GM19035 (cell line): ENCODE results near the gene COQ8A.

Experiments used
- ATAC-seq: cut with Tn5 transposase; IDR thresholded peaks from one replicate; pipeline ENCODE4 v1.9.1; 2021; ENCODE audit not compliant: unreplicated experiment

COQ8A gene

GRCh38 chr1:226971765-226972164, 31.7 kb downstream of the COQ8A start:
- no peak for ATAC-seq

- no peak for ATAC-seq
Observed at GRCh38 chr1:226972931-226973330, 32.8 kb downstream of the COQ8A start.

DNA sequence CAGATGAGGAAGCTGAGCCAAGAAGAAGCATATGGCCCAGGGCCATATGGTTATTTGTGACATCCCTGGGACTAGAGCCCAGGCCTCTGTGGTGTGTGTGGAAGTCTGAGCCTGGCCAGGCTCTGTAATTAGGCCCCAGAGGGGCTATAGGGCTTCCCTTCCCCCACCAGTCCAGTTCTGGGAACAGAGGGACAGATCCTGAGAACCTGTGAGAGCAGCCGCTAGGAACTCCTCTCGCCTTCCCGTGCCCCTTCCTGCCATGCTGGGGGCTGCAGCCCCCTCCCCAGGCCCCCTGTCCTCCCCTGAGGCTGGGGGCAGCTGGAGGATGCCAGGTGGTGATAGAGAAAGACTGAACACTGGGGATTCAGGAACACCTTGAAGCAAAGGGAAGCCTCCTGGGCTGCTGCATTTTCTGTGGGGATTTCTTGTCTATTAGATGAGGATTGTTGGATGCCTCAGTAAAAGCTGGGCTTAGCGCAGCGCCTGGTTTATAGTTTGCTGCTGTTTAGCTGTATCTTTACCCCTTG, 33.3 kb downstream of the COQ8A start:
- ATAC-seq = no peak

GRCh38 chr1:226973898-226974543, 33.9 kb downstream of the COQ8A start:
- no peak for ATAC-seq

GRCh38 chr1:226974544-226975258, 34.6 kb downstream of the COQ8A start:
- ATAC-seq = no peak

DNA sequence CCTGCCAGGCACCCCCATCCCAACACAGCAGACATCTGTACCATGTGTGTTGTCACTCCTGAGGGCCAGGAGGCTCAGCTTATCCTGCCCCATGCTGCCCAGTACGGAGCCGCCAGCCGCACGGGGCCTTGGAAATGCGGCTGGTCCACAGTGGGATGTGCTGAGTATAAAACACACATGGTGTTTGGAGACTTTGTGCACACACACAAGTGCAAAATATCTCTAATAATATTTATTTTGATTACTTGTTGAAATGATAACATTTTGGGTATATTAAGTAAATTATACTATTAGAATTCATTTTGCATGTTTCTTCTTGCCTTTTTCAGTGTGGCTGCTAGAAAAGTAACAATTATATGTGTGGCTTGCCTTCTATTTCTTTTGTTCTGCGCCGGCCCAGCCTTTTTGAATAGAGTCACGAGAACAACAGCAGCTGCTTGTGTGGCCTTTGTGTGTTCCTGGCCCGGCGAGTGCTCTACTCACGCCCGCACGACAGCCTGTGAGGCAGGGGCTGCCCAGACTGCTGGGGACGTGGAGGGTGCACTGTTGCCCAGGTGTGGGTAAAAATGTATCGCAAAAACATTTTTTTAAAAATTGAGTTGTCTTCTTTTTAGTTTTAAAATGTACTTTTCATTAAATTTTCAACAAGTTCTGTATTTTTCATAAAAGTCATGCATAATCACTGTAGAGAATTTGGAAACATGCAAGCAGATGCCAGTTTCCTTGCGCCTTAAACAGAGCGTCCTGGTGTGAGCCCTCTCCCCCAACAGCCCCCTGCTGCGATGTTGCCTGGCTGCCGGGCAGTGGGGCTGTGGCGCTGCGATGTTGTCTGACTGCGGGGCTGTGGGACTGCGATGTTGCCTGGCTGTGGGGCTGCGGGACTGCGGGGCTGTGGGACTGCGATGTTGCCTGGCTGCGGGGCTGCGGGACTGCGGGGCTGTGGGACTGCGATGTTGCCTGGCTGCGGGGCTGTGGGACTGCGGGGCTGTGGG, 35.5 kb downstream of the COQ8A start:
- no peak for ATAC-seq

GRCh38 chr1:226976276-226976977, 36.3 kb downstream of the COQ8A start:
- ATAC-seq = no peak

DNA sequence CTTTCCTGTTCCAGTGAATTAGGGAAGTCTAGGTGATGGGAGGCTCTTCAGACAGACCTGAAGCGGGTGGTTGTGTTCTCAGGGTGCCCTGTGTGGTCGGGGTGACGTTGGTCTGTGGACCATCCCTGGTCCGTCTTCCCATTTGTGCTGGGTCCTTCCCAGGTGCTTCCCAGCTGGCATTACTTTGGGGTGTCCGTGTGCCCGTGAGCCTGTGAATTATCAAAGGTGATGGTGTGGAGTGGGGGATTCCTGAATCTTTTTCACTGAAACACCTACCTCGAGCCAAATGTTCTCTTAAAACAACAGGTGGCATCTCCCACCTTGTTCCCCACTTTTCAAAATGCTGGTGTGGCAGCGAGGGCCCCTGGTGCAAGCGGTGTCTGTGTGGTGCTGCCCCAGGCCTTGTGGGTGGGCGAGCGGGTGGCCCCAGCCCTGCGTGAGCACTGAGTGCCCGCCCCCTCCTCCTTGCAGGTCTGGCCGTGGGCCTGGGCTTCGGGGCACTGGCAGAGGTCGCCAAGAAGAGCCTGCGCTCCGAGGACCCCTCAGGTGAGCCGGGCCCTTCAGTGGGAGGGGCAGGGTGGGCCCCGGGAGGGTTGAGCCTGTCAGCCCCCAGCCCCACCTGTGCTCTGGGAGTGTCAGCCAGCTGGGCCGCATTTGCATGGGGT, 37.0 kb downstream of the COQ8A start:
- no peak for ATAC-seq

DNA sequence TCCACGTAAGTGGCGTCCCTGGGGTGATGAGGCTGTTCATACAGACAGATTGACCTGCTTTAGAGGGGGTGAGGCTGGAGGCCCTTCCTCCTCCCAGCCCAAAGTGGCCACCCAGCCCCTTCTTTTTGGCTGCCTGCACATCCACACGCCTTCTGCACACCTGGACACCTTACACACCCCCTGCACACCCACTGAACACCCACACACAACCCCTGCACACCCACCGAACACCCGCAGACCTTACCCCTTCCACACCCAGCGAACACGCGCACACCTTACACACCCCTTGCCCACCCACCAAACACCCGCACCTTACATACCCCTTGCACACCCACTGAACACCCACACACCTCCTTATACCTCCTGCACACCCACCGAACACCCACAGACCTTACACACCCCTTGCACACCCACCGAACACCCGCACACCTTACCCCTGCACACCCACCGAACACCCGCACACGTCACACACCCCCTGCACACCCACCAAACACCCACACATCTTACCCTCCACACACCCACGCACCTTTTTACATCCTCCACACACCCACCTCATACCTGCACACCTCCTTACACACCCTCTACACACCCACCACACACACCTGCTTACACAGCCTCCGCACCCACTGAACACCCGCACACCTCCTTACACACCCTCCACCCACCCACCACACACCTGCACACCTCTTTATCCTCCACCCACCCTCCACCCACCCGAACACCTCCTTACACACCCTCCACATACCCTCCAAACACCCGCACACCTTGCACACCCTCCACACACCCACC, 37.7 kb downstream of the COQ8A start:
- no peak for ATAC-seq

DNA sequence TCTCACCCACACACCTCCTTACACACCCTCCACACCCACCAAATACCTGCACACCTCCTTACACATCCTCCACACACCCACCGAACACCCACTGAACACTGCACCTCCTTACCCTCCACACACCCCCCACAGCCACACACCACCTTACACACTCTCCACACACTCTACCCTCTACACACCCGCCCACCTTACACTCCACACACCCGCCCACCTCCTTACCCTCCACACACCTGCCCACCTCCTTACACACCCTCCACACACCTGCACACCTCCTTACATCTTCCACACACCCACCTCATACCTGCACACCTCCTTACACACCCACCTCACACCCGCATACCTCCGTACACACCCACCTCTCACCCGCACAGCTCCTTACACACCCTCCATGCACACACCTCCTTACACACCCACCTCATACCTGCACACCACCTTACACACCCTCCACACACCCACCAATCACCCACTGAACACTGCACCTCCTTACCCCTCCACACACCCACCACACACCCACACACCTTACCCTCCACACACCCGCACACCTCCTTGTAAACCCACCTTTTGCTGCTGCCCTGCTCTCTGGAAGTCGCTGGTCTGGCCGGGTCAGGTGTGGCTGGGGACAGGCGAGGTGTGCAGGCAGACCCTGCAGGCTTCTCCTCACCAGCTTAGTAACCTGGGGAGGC, 38.5 kb downstream of the COQ8A start:
- ATAC-seq = no peak

DNA sequence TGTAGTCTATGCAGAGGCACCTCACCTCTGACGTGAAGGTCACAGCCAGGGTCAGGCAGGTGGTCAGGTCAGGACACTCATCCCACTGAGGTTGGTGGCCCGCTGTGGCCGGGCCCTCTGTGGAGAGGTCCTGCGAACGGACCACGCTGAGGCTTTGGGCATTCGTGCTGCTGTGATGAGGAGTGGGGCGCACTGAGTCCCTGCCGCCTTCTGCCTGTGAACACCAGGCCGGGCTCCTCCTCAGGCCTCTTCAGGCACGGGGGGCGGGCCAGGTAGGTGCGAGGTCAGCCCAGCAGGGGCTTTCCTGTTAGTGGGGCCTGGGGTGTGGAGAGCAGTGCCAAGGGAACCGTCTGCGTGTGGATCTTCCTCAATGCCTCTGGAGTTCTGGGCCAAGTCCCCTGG, 39.0 kb downstream of the COQ8A start:
- no peak for ATAC-seq

- no peak for ATAC-seq
Observed at GRCh38 chr1:226979517-226980121, 39.5 kb downstream of the COQ8A start.

DNA sequence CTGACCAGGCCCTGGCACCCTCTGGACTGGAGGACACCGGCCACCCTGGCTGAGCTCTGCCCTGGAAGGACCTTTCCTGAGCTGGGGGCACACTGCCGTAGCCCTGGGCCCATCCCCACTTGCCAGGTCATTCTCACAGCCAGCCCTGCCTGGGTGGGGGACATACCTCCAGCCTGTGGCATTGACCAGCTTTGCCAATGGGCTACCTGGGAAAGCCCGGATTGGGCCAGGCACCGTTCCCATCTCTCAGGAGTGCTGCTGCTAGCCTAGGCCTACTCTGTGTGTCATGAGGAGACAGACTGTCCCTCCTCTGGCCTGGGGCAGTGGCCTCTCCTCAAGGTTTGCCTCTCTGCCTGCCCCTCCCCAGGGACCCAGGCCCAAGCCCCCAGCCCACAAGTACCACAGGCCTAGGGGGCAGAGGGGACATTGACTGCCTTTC, 40.0 kb downstream of the COQ8A start:
- ATAC-seq = no peak

DNA sequence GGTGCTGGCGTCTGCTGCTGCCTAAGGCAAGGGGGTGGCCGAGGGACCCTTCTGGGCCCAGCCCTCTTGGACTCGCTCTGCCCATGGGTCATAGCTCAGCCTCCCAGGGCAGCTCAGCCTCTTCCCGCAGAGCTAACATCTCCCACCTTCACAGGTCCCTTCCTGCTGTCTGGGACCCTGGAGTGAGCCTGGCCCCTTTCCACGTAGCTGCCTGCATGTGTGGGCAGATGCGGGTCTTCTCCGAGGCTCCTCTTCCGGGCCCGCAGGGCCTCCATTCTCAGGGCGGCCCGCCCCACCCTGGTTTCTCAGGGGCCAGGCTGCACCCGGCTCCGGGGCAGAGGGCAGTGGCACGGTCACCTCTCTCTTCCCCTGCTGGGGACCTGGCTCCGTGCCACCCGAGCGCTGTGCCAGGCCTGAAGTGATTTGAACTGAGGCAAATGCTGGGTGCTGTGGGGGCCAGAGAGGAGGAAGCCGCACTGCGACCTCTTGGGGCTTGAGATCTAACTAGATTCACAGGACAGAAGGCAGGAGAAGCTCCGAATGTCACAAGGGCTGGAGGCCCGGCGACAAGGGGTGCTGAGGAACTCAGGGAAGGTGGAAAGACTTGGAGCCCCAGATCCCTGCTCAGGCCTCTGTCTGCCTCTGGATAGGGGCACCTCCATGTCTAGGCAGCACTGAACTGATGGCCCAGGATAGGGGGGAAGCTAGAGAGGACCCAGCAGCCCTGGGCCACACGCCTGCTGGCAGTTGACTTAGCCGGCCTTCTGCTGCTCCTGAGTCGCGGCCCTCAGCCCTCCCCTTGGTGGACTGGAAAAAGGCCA, 40.7 kb downstream of the COQ8A start:
- ATAC-seq = no peak

GRCh38 chr1:226981386-226981817, 41.3 kb downstream of the COQ8A start:
- ATAC-seq = no peak

- ATAC-seq = no peak
Observed at GRCh38 chr1:226981838-226982237, 41.7 kb downstream of the COQ8A start.

DNA sequence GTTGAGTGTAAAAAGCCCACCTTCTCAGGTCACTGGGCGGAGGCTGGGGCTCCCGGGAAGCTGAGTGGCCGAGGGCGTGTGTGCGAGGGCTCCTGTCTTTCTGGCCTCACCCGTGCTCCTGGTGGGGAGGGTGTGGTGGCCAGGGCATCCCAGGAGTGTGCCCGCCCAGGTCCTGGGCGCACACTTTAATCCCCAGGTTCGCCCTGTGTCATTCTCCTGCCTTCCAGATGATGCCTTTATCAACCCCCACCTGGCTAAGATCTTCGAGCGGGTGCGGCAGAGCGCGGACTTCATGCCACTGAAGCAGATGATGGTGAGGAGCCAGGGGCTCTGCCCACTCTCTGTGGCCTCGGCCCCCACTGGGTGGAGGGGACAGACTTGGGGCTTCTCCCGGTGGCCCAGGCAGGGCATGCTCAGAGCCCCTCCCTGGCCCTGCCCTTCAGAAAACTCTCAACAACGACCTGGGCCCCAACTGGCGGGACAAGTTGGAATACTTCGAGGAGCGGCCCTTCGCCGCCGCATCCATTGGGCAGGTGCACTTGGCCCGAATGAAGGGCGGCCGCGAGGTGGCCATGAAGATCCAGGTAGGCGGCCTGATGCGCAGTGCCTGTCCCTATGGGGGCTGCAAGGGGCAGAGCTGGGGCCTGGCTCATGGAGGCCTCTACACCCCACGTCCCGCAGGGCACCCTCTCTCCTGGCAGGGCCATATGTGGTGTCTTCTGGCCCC, 42.5 kb downstream of the COQ8A start:
- ATAC-seq = no peak
